Measurements from ENCODE around the gene COPS4.
"Not testable (repeated sequence)": the region's sequence is repeated elsewhere in the genome, so short reads cannot be mapped to it uniquely, and the experiment has no call there.

The COPS4 gene

DNA sequence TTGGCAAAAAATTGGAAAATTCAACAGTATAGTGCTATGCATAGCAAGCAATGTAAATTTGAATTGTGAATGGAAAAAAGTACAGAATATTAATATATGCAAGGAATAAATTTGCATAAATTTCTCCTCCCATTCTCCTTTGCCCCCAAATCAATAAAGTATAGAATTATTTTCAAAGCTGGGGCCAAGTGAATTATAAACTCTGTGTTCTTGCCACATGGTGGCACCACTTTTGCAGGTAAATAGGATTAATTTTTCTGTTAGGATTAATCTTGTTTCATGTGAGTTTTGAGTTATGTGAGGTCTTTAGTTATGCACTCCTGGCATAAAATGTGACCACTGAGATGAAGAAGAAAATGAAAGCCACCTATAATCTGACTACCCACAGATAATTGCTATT, 19.9 kb downstream of the COPS4 start:
- Histone ChIP-seq H3K4me3 (ENCODE audit: low read length) (no peak overlapping the region), H3K27me3 (ENCODE audit: control insufficient read depth, insufficient read depth, low read length) (no peaks in the 10 kb centered on the region), H3K4me1 (ENCODE audit: control insufficient read depth, insufficient read depth, low read length) (no peaks in the 10 kb centered on the region), H3K27ac (ENCODE audit: low read length) (no peak overlapping the region), H3K9me3 (ENCODE audit: control insufficient read depth, insufficient read depth, low read length) (no peaks in the 10 kb centered on the region), H3K36me3 (ENCODE audit: control insufficient read depth, insufficient read depth, low read length) (no peaks in the 10 kb centered on the region)
- DNase-seq (ENCODE audit: low read depth, low spot score) = no peak

DNA sequence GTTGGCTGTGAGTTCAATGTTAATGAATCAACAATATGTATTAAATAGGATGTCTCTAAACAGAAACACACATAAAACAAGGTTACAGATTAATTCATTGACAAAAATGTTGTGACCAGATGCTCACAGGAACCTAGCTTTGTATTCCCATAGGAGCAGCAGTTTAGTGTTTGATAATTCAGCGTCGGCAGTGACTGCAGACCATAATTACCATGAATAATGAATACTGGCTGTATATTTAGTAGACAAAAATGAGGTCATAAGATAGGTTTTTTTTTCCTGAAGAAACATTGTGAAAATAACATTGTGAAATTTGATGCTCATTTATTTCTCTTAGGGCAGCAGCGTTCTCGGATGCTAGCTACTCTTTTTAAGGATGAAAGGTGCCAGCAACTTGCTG, 27.8 kb downstream of the COPS4 start:
- Histone ChIP-seq H3K4me1 (ENCODE audit: control insufficient read depth, insufficient read depth, low read length) (no peaks in the 10 kb centered on the region), H3K9me3 (ENCODE audit: control insufficient read depth, insufficient read depth, low read length) (no peaks in the 10 kb centered on the region), H3K36me3 (ENCODE audit: control insufficient read depth, insufficient read depth, low read length) (no peaks in the 10 kb centered on the region), H3K4me3 (ENCODE audit: low read length) (no peak overlapping the region), H3K27me3 (ENCODE audit: control insufficient read depth, insufficient read depth, low read length) (no peaks in the 10 kb centered on the region), H3K27ac (ENCODE audit: low read length) (no peak overlapping the region)
- WGBS (ENCODE audit: insufficient coverage, insufficient read length) = no CpG with 5 or more reads among the region's 4 CpGs
- DNase-seq (ENCODE audit: low read depth, low spot score) = no peak

DNA sequence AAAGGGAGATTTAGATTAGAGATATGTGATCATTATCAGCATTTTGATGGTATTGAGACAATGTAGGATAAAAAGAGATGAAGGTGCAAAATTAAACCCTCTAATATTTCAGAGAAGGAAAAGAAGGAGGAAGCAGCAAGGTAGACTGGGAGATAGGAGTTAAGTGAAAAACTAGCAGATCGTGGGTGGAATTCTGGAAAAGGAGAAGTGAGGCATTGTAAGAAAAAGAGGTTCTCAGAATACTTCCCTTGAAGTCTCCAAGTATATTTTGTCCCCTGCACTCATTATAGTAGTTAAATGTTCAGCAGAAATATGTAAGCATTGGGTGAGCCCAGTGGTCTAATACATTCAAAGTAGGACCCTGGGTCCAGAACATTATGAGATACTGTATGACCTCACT, 30.3 kb downstream of the COPS4 start:
- H3K4me3 ChIP-seq (ENCODE audit: low read length) = no peak overlapping the region
- no peak overlapping the region for H3K27ac ChIP-seq (ENCODE audit: low read length)
- WGBS (ENCODE audit: insufficient coverage, insufficient read length) = no CpG with 5 or more reads among the region's 1 CpG
- H3K27me3 ChIP-seq (ENCODE audit: control insufficient read depth, insufficient read depth, low read length) = no peaks in the 10 kb centered on the region
- no peak for DNase-seq (ENCODE audit: low read depth, low spot score)
- H3K9me3 ChIP-seq (ENCODE audit: control insufficient read depth, insufficient read depth, low read length) = no peaks in the 10 kb centered on the region
- no peaks in the 10 kb centered on the region for H3K4me1 ChIP-seq (ENCODE audit: control insufficient read depth, insufficient read depth, low read length)
- no peaks in the 10 kb centered on the region for H3K36me3 ChIP-seq (ENCODE audit: control insufficient read depth, insufficient read depth, low read length)

DNA sequence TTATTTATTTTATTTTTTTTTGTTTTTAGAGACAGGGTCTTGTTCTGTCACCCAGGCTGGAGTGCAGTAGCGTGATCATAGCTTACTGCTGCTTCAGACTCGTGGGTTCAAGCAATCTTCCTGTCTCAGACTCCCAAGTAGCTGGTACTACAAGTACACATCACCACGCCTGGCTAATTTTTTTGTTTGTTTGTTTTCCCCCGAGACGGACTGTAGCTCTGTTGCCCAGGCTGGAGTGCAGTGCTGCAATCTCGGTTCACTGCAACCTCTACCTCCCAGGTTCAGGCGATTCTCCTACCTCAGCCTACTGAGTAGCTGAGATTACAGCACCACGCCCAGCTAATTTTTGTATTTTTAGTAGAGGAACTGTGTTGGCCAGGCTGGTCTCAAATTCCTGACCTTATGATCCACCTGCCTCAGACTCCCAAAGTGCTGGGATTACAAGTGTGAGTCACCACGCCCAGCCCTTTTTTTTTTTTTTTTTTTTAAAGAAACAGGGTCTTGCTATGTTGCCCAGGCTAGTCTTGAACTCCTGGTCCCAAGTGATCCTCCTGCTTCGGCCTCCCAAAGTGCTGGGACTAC, 32.2 kb downstream of the COPS4 start:
- DNase-seq (ENCODE audit: low read depth, low spot score) = no peak
- Histone ChIP-seq H3K27ac (ENCODE audit: low read length) (no peak overlapping the region), H3K4me1 (ENCODE audit: control insufficient read depth, insufficient read depth, low read length) (no peaks in the 10 kb centered on the region), H3K27me3 (ENCODE audit: control insufficient read depth, insufficient read depth, low read length) (no peaks in the 10 kb centered on the region), H3K9me3 (ENCODE audit: control insufficient read depth, insufficient read depth, low read length) (no peaks in the 10 kb centered on the region), H3K4me3 (ENCODE audit: low read length) (no peak overlapping the region), H3K36me3 (ENCODE audit: control insufficient read depth, insufficient read depth, low read length) (no peaks in the 10 kb centered on the region)
- WGBS (ENCODE audit: insufficient coverage, insufficient read length) = no CpG with 5 or more reads among the region's 10 CpGs

DNA sequence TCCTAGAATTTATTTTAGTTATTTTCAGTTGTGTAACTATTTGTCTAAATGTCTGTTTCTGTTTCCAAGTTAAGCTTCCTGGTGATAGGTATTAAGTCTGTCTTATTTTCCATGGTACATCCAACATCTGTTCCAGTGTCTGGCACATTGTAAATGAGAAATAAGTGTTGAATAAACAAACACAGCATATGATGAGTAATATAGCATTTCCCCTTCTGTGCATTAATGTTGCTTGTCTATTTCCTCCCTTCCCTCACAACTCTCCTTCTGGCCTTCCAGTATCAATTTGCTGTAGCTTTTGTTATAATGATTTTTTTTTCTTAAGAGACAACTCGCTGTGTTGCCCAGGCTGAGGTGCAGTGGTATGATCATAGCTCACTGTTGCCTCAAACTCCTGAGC, 36.1 kb downstream of the COPS4 start:
- Histone ChIP-seq H3K27me3 (ENCODE audit: control insufficient read depth, insufficient read depth, low read length) (no peaks in the 10 kb centered on the region), H3K27ac (ENCODE audit: low read length) (no peak overlapping the region), H3K36me3 (ENCODE audit: control insufficient read depth, insufficient read depth, low read length) (no peaks in the 10 kb centered on the region; the same call in 1 of the 2 replicates), H3K4me1 (ENCODE audit: control insufficient read depth, insufficient read depth, low read length) (no peaks in the 10 kb centered on the region), H3K4me3 (ENCODE audit: low read length) (no peak overlapping the region), H3K9me3 (ENCODE audit: control insufficient read depth, insufficient read depth, low read length) (no peaks in the 10 kb centered on the region)
- no peak for DNase-seq (ENCODE audit: low read depth, low spot score)
- no CpG with 5 or more reads among the region's 1 CpG for WGBS (ENCODE audit: insufficient coverage, insufficient read length)

DNA sequence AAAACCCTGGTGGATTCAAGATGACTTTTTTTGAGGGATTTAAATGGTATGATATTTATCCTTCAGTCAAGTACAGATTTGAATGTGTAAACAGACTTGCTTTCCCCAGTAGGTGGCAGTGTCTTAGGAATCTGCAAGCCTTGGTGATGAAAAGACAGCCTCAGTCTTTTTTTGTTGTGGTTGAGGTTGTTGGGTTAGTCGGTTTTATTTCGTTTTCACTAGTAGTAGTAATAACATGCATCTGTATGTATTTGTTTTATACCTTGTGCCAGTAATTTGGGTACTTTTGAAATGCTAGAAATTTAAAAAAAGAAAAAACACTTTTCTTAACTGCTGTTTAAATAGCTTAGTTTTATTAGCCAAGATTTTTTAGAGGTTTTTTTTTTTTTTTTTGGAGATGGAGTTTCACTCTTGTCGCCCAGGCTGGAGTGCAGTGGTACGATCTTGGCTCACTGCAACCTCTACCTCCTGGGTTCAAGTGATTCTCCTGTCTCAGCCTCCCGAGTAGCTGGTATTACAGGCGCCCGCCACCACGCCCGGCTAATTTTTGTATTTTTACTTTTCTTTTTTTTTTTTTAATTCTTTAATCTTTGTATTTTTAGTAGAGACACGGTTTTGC, 39.2 kb downstream of the COPS4 start:
- peak; percentile 60 for DNase-seq (ENCODE audit: low read depth, low spot score)
- WGBS (ENCODE audit: insufficient coverage, insufficient read length) = no CpG with 5 or more reads among the region's 10 CpGs
- H3K27ac ChIP-seq (ENCODE audit: low read length) = no peak overlapping the region

DNA sequence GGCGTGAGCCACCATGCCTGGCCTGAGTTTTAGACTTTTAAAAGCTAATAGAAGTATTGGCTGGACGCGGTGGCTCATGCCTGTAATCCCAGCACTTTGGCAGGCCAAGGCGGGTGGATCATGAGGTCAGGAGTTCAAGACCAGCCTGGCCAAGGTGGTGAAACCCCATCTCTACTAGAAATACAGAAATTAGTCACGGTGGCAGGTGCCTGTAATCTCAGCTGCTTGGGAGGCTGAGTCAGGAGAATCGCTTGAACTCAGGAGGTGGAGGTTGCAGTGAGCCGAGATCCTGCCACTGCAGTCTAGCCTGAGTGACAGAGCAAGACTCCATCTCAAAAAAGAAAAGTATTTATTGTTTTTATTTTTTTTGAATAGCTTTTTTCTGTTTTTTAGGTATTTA, 39.8 kb downstream of the COPS4 start:
- not testable (repeated sequence) for H3K36me3 ChIP-seq (ENCODE audit: control insufficient read depth, insufficient read depth, low read length); DNase-seq (ENCODE audit: low read depth, low spot score); H3K27me3 ChIP-seq (ENCODE audit: control insufficient read depth, insufficient read depth, low read length); H3K4me3 ChIP-seq (ENCODE audit: low read length); H3K9me3 ChIP-seq (ENCODE audit: control insufficient read depth, insufficient read depth, low read length); H3K27ac ChIP-seq (ENCODE audit: low read length); H3K4me1 ChIP-seq (ENCODE audit: control insufficient read depth, insufficient read depth, low read length)
- WGBS (ENCODE audit: insufficient coverage, insufficient read length) = no CpG with 5 or more reads among the region's 7 CpGs

More for the DNA sequence above, 39.2 kb downstream of the COPS4 start:
- Histone ChIP-seq H3K4me1 (ENCODE audit: control insufficient read depth, insufficient read depth, low read length) (no peaks in the 10 kb centered on the region), H3K27me3 (ENCODE audit: control insufficient read depth, insufficient read depth, low read length) (no peaks in the 10 kb centered on the region), H3K36me3 (ENCODE audit: control insufficient read depth, insufficient read depth, low read length) (no peaks in the 10 kb centered on the region; the same call in 1 of the 2 replicates), H3K9me3 (ENCODE audit: control insufficient read depth, insufficient read depth, low read length) (no peaks in the 10 kb centered on the region), H3K4me3 (ENCODE audit: low read length) (no peak overlapping the region)

DNA sequence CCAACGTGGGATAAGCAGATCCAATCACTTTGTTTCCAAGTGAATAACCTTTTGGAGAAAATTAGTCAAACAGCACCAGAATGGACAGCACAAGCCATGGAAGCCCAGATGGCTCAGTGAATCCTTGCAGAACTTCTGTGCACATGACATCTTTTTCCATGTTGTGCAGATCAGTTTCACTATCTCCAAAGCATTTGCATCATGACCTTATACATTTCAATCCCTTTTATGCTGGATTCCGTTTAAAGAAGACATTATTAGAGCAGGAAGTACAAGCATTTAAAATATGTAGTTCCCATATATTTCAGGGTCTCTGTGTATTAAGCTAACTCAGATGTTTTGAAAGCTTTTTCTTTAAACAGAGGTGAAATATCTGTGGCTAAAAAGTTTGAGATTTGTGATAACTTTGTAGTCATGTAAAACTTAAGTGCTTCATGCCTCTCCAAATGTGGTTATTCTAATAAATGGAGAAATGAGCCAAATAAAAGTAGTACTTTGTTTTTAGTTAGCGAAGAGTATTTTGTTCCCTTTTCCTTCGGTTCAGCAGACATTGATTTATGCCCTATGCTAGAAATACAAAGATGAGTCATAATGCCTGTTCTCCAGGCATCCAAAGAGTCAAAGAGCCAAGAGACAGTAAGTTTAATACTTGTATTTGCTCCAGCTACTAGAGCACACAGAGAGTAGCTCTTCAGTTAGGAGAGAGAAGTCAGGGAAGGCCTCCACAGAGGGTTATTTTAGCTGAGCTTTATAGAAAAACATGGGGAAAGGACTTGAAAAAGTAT, 40.5 kb downstream of the COPS4 start:
- Histone ChIP-seq H3K36me3 (ENCODE audit: control insufficient read depth, insufficient read depth, low read length) (no peaks in the 10 kb centered on the region; the same call in 1 of the 2 replicates), H3K4me3 (ENCODE audit: low read length) (no peak overlapping the region), H3K4me1 (ENCODE audit: control insufficient read depth, insufficient read depth, low read length) (no peaks in the 10 kb centered on the region), H3K27ac (ENCODE audit: low read length) (no peak overlapping the region), H3K27me3 (ENCODE audit: control insufficient read depth, insufficient read depth, low read length) (no peaks in the 10 kb centered on the region), H3K9me3 (ENCODE audit: control insufficient read depth, insufficient read depth, low read length) (no peaks in the 10 kb centered on the region)
- DNase-seq (ENCODE audit: low read depth, low spot score) = no peak
- no CpG with 5 or more reads among the region's 4 CpGs for WGBS (ENCODE audit: insufficient coverage, insufficient read length)

DNA sequence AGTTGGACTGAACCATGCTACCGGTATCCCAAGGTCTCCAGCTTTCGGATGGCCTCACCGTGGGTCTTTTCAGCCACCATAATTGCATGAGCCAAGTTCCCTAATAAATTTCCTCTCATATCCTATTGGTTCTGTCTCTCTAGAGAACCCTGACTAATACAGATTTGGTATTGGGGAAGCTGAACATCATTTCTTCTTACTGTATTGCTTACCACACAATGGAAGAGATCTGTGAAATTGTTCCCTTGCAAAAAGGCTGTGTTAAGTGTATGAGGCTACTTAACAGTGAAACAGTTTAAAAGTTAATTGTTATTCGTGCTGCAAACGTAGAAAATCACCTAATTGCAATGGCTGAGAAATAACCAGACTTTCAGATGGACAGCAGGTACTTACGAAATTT, 45.6 kb downstream of the COPS4 start:
- WGBS (ENCODE audit: insufficient coverage, insufficient read length) = no CpG with 5 or more reads among the region's 6 CpGs
- no peaks in the 10 kb centered on the region for H3K9me3 ChIP-seq (ENCODE audit: control insufficient read depth, insufficient read depth, low read length)
- no peak overlapping the region for H3K4me3 ChIP-seq (ENCODE audit: low read length)
- no peak for DNase-seq (ENCODE audit: low read depth, low spot score)
- no peak overlapping the region for H3K27ac ChIP-seq (ENCODE audit: low read length)
- no peaks in the 10 kb centered on the region; the same call in 1 of the 2 replicates for H3K4me1 ChIP-seq (ENCODE audit: control insufficient read depth, insufficient read depth, low read length)
- no peaks in the 10 kb centered on the region for H3K27me3 ChIP-seq (ENCODE audit: control insufficient read depth, insufficient read depth, low read length)
- no peaks in the 10 kb centered on the region; the same call in 1 of the 2 replicates for H3K36me3 ChIP-seq (ENCODE audit: control insufficient read depth, insufficient read depth, low read length)

DNA sequence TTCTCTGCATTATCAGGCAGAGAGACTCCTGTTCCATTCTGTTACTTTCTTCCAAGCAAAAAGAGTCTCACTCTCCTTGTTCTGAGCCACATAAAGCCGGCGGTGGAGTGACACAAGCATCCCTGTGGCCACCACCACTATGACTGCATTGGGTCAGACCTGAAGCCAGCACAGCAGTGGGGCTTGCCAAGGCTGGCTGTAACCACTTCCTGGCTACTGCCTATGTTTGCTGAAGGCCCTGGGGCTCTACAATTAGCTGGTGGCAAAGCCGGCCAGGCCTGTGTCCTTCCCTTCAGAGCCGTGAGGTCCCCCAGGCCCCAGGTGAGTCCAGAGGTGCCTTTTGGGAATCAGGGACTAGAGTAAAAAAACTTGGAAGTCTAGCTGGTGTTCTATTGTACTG, 47.8 kb downstream of the COPS4 start:
- Histone ChIP-seq H3K27ac (ENCODE audit: low read length) (no peak overlapping the region), H3K9me3 (ENCODE audit: control insufficient read depth, insufficient read depth, low read length) (no peaks in the 10 kb centered on the region), H3K27me3 (ENCODE audit: control insufficient read depth, insufficient read depth, low read length) (no peaks in the 10 kb centered on the region), H3K4me1 (ENCODE audit: control insufficient read depth, insufficient read depth, low read length) (no peaks in the 10 kb centered on the region; the same call in 1 of the 2 replicates), H3K4me3 (ENCODE audit: low read length) (no peak overlapping the region), H3K36me3 (ENCODE audit: control insufficient read depth, insufficient read depth, low read length) (no peaks in the 10 kb centered on the region)
- no peak for DNase-seq (ENCODE audit: low read depth, low spot score)
- WGBS (ENCODE audit: insufficient coverage, insufficient read length) = no CpG with 5 or more reads among the region's 4 CpGs
